ENCODE data around the gene SYNE1.
A peak's percentile ranks its signal among the peaks of the same experiment; 100 is the strongest.
"Not testable (repeated sequence)": the region's sequence is repeated elsewhere in the genome, so short reads cannot be mapped to it uniquely, and the experiment has no call there.

SYNE1 gene

GRCh38 chr6:152625213-152625612 is 11.9 kb downstream of the SYNE1 start:
- no peak for DNase-seq

GRCh38 chr6:152614776-152615175 is 22.4 kb downstream of the SYNE1 start:
- DNase-seq, result not testable (repeated sequence)

- no peak for DNase-seq
Measured at GRCh38 chr6:152609125-152609670, 28.0 kb downstream of the SYNE1 start.

GRCh38 chr6:152605941-152606340 is 31.2 kb downstream of the SYNE1 start:
- no peak for DNase-seq

- no peak for DNase-seq
Measured at GRCh38 chr6:152605342-152605741, 31.8 kb downstream of the SYNE1 start.

- no peak for DNase-seq
Measured at GRCh38 chr6:152603911-152604310, 33.3 kb downstream of the SYNE1 start.

- DNase-seq, result no peak
Measured at GRCh38 chr6:152600022-152600421, 37.1 kb downstream of the SYNE1 start.

- DNase-seq, result peak; percentile 16
Measured at GRCh38 chr6:152598901-152599537, 38.1 kb downstream of the SYNE1 start.

GRCh38 chr6:152598421-152598820 is 38.7 kb downstream of the SYNE1 start:
- no peak for DNase-seq

- no peak for DNase-seq
Measured at GRCh38 chr6:152596726-152597125, 40.4 kb downstream of the SYNE1 start.

- DNase-seq, result peak; percentile 36
Measured at GRCh38 chr6:152595499-152595898, 41.7 kb downstream of the SYNE1 start.

GRCh38 chr6:152594701-152595100 is 42.5 kb downstream of the SYNE1 start:
- no peak for DNase-seq

GRCh38 chr6:152588456-152588855 is 48.7 kb downstream of the SYNE1 start:
- no peak for DNase-seq

- DNase-seq, result no peak
Measured at GRCh38 chr6:152587473-152587872, 49.7 kb downstream of the SYNE1 start.

- DNase-seq, result no peak
Measured at GRCh38 chr6:152585236-152585635, 51.9 kb downstream of the SYNE1 start.

- no peak for DNase-seq
Measured at GRCh38 chr6:152583888-152584287, 53.3 kb downstream of the SYNE1 start.

GRCh38 chr6:152576525-152576924 is 60.6 kb downstream of the SYNE1 start:
- no peak for DNase-seq

GRCh38 chr6:152575621-152576150 is 61.5 kb downstream of the SYNE1 start:
- no peak for DNase-seq

- DNase-seq, result no peak
Measured at GRCh38 chr6:152575161-152575560, 62.0 kb downstream of the SYNE1 start.

GRCh38 chr6:152573762-152574161 is 63.4 kb downstream of the SYNE1 start:
- DNase-seq, result no peak

- no peak for DNase-seq
Measured at GRCh38 chr6:152572338-152573088, 64.6 kb downstream of the SYNE1 start.

- no peak for DNase-seq
Measured at GRCh38 chr6:152571943-152572337, 65.2 kb downstream of the SYNE1 start.

GRCh38 chr6:152571089-152571488 is 66.1 kb downstream of the SYNE1 start:
- DNase-seq, result no peak

Data from right hindlimb (tissue), 1 donor.